Kidney (tissue), 14 donors: Measurements from ENCODE around the gene MMAB. TPM values are rescaled to one million over a fixed set of nuclear protein-coding genes. Genes with fewer than 3 reads are reported as not detected.

Source experiments
- DNase-seq, 5 donors: peaks; one replicate each; pipeline ENCODE4 v3.0.0-alpha.2; 2013 to 2020
- FAIRE-seq: peaks from 2 replicates; lab custom pipeline; 2012; peaks lifted over from hg19 to GRCh38; lab: Jason Lieb, UNC
- H3K27ac ChIP-seq, 2 donors: one replicate each; pipeline ENCODE4 v1.7.0; 2013; ENCODE audit warnings: low read depth in 2 of 2, low read length in 2 of 2, inconsistent platforms in 1 of 2
- H3K27me3 ChIP-seq: one replicate; pipeline ENCODE4 v1.7.1; 2013; ENCODE audit warnings: low read length, inconsistent platforms; ENCODE audit not compliant: control insufficient read depth, insufficient read depth
- H3K36me3 ChIP-seq, 3 donors: one replicate each; pipeline versions ENCODE4 v1.7.0 to v1.7.1; 2013; ENCODE audit warnings: low read length in 3 of 3, control low read depth in 1 of 3, inconsistent platforms in 1 of 3; ENCODE audit not compliant: insufficient read depth in 3 of 3, control insufficient read depth in 2 of 3
- H3K4me1 ChIP-seq, 3 donors: one replicate each; pipeline versions ENCODE4 v1.7.0 to v1.7.1; 2013; ENCODE audit warnings: low read length in 3 of 3, inconsistent platforms in 1 of 3, low read depth in 1 of 3; ENCODE audit not compliant: control insufficient read depth in 2 of 3, insufficient read depth in 2 of 3
- H3K4me3 ChIP-seq, 3 donors: one replicate each; pipeline versions ENCODE4 v1.7.0 to v1.8.1; 2013; ENCODE audit warnings: low read length in 3 of 3, control low read depth in 1 of 3, inconsistent platforms in 1 of 3
- H3K9ac ChIP-seq, 3 donors: one replicate each; pipeline versions ENCODE4 v1.7.0 to v1.7.1; 2013; ENCODE audit warnings: low read length in 3 of 3, control low read depth in 1 of 3, inconsistent platforms in 1 of 3
- H3K9me3 ChIP-seq, 3 donors: one replicate each; pipeline versions ENCODE4 v1.7.0 to v1.7.1; 2013; ENCODE audit warnings: low read length in 3 of 3, control low read depth in 1 of 3, inconsistent platforms in 1 of 3; ENCODE audit not compliant: control insufficient read depth in 2 of 3, insufficient read depth in 1 of 3
- intact Hi-C: fragments of 100-400 bp; cut with DNase I; formaldehyde crosslinking; loops from one replicate; pipeline ENCODE4 v1.11.1; 2022
- polyA plus RNA-seq: library from polyadenylated mRNA; stranded (reverse); fragments of 350-450 nt; fragmentation: Illumina TruSeq; extraction: RNeasy Lipid Tissue Mini Kit (QIAGEN cat#74804); gene quantifications from one replicate; pipeline ENCODE4 v1.2.3, GENCODE V29; 2014; ENCODE audit warnings: low read depth, low replicate concordance; ENCODE audit not compliant: insufficient read depth
- total RNA-seq: library from RNA; stranded (reverse); fragmentation: NEBNext Ultra II Directional; extraction: Animal tissue kit (Norgen Biotek cat#: 25700); gene quantifications from one replicate; pipeline ENCODE4 v1.2.1, GENCODE V29; 2021
- TF ChIP-seq, protein P1 (sequence below): IDR thresholded peaks from 3 replicates; pipeline ENCODE4 v1.5.1; 2012; ENCODE audit warnings: mild to moderate bottlenecking, moderate library complexity, borderline replicate concordance; ENCODE audit not compliant: insufficient read depth; ENCODE audit errors: extremely low read depth
- donor health status: control.
- donor health status: control.
- donor health status: control.
- donor health status: control.
- donor health status: control.
- donor health status: DM: yes; HTN: yes; CAD: no.
- donor health status: Normal renal cell carcinoma (clear cell type).

Gene MMAB
- total and polyA plus RNA-seq, 2 donors from 2014 or later = 42.9 to 96.3 TPM

DNA sequence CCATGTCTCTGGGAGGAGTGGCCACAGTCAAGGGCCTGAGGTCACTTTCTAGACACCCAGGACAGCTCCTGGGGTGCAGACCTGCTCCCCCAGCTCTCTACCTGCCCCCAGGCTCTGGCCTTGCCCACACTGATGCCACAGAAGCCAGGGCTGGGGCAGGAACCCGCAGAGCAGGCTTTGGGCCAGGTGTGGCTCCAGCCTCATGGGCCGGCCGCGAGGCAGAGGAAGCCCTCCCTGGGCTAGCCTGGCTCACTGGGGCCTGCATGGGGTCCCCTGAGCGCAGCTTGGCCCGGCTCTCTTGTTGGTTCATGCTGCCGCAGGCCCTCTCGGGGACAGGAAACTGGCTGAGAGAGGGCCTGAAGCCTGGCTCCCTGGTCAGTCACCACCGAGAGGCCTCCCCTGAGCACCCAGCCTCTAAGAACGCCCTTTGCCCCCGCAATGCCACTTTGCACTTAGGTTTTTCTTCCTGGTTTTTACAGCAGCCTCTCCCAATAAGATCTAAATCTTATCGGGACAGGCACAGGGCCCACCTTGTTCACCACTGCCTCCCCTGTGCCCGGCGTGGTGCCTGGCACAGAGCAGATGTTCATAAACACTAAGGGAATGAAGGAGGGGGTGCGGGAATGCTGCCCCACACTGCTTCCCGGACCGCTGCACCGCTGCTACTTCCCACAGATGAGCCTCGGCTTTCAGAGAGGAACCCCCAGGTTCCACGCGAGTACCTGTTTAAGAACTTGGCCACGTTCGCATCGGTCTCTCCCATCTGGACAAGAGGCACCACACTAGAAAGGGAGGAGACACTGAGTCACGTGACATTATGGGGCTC lies 14.7 kb downstream of the MMAB start:
- H3K9me3 ChIP-seq = no peaks in the 10 kb centered on the region
- DNase-seq (no peak), FAIRE-seq (no peak)
- no peak overlapping the region for H3K27ac ChIP-seq
- TF ChIP-seq, protein P1, sequence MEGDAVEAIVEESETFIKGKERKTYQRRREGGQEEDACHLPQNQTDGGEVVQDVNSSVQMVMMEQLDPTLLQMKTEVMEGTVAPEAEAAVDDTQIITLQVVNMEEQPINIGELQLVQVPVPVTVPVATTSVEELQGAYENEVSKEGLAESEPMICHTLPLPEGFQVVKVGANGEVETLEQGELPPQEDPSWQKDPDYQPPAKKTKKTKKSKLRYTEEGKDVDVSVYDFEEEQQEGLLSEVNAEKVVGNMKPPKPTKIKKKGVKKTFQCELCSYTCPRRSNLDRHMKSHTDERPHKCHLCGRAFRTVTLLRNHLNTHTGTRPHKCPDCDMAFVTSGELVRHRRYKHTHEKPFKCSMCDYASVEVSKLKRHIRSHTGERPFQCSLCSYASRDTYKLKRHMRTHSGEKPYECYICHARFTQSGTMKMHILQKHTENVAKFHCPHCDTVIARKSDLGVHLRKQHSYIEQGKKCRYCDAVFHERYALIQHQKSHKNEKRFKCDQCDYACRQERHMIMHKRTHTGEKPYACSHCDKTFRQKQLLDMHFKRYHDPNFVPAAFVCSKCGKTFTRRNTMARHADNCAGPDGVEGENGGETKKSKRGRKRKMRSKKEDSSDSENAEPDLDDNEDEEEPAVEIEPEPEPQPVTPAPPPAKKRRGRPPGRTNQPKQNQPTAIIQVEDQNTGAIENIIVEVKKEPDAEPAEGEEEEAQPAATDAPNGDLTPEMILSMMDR = no peak
- H3K27me3 ChIP-seq = no peaks in the 10 kb centered on the region
- intact Hi-C loops = no loop called here
- peaks cover 0 to 14% (median 0%) of the 10 kb centered on the region in 3 donors for H3K36me3 ChIP-seq
- H3K4me3 ChIP-seq = no peak overlapping the region
- H3K9ac ChIP-seq = no peak overlapping the region
- peaks cover 0 to 6% (median 5%) of the 10 kb centered on the region in 3 donors for H3K4me1 ChIP-seq

GRCh38 chr12:109557805-109558204 lies 15.5 kb downstream of the MMAB start:
- Histone ChIP-seq H3K4me3 (no peak overlapping the region), H3K27ac (no peak overlapping the region), H3K9ac (no peak overlapping the region), H3K9me3 (no peaks in the 10 kb centered on the region), H3K4me1 (peaks cover 0 to 11% (median 5%) of the 10 kb centered on the region in 3 donors), H3K36me3 (peaks cover 0 to 8% (median 0%) of the 10 kb centered on the region in 3 donors), H3K27me3 (no peaks in the 10 kb centered on the region)
- FAIRE-seq = no peak
- intact Hi-C loops = no loop called here
- no peak for DNase-seq
- TF ChIP-seq, protein P1 = no peak

DNA sequence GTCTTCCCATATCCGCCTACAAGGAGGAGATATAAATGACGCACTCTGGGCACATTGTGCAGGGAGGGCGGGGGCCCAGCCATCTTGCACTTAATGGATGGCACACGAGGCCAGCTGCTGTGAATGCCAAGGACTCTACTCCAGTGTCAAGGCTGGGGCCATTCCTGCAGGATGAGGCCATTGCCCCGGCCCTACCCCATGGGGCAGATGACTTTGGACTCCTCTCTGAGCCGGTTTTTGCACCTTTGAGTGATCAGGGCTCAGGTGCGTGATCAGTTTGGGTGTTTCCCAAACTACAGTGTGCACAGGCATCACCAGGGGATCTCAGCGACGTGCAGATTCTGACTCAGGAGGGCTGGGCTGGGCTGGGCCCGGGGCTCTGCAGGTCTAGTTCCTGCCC lies 16.1 kb downstream of the MMAB start:
- intact Hi-C loops = no loop called here
- no peak overlapping the region for H3K4me3 ChIP-seq
- no peaks in the 10 kb centered on the region for H3K27me3 ChIP-seq
- H3K27ac ChIP-seq = no peak overlapping the region
- H3K9ac ChIP-seq = no peak overlapping the region
- TF ChIP-seq, protein P1 = no peak
- H3K4me1 ChIP-seq = peaks cover 0 to 11% (median 5%) of the 10 kb centered on the region in 3 donors
- DNase-seq = no peak
- H3K36me3 ChIP-seq = peaks cover 0 to 6% (median 0%) of the 10 kb centered on the region in 3 donors
- no peak for FAIRE-seq
- H3K9me3 ChIP-seq = no peaks in the 10 kb centered on the region
